ENCODE data around the gene HTR3D. TPM values are rescaled to one million over a fixed set of nuclear protein-coding genes. Genes with fewer than 3 reads are reported as not detected.
"Not testable (repeated sequence)": the region's sequence is repeated elsewhere in the genome, so short reads cannot be mapped to it uniquely, and the experiment has no call there.

Gene HTR3D
- total RNA-seq, 2 donors from 2014 or later: not detected

GRCh38 chr3:184016811-184017671, 14.5 kb upstream of the HTR3D start:
- peak; percentile 63 for DNase-seq
- peak overlapping the region; percentile 63 for H3K27ac ChIP-seq
- H3K27me3 ChIP-seq: no peaks in the 10 kb centered on the region
- no peaks in the 10 kb centered on the region for H3K36me3 ChIP-seq
- H3K9ac ChIP-seq (ENCODE audit: low read depth in 2 of 2, low read length in 2 of 2): peak overlapping the region; percentile 87 to 91
- intact Hi-C loops (cut with DNase I): loop anchor here (2.0 kb wide), 1 partner anchor 112 kb away; no protein-coding TSS in a partner anchor
- H3K4me1 ChIP-seq: peaks cover 3% of the 10 kb centered on the region
- H3K9me3 ChIP-seq: no peaks in the 10 kb centered on the region
- TF ChIP-seq CTCF (IDR thresholded peaks at IDR 0.05): peak; percentile 98
- peak overlapping the region; percentile 98 for H3K4me3 ChIP-seq

GRCh38 chr3:184017672-184018423, 13.7 kb upstream of the HTR3D start, which contains the start of gene ABCC5:
ABCC5 (minus strand) TSS chr3:184017884; CDS start chr3:184014392, 3,492 bp downstream.
- no peaks in the 10 kb centered on the region for H3K27me3 ChIP-seq
- no peaks in the 10 kb centered on the region for H3K9me3 ChIP-seq
- intact Hi-C loops (cut with DNase I): loop anchor here (2.0 kb wide), 1 partner anchor 113 kb away; no protein-coding TSS in a partner anchor
- no peaks in the 10 kb centered on the region for H3K36me3 ChIP-seq
- H3K27ac ChIP-seq: peak within 1 kb of the TSS; percentile 63
- peak; percentile 94 for DNase-seq
- H3K9ac ChIP-seq (ENCODE audit: low read depth in 2 of 2, low read length in 2 of 2): peak within 1 kb of the TSS; percentile 87 to 91
- peak within 1 kb of the TSS; percentile 98 for H3K4me3 ChIP-seq
- TF ChIP-seq CTCF (IDR thresholded peaks at IDR 0.05): peak; percentile 50
- peaks cover 3% of the 10 kb centered on the region for H3K4me1 ChIP-seq

- Histone ChIP-seq H3K9ac (ENCODE audit: low read depth in 2 of 2, low read length in 2 of 2) (peak overlapping the region; percentile 87 to 91), H3K4me1 (peaks cover 3% of the 10 kb centered on the region), H3K4me3 (peak overlapping the region; percentile 98), H3K27me3 (no peaks in the 10 kb centered on the region), H3K9me3 (no peaks in the 10 kb centered on the region), H3K36me3 (no peaks in the 10 kb centered on the region), H3K27ac (peak overlapping the region; percentile 63)
- TF ChIP-seq CTCF (IDR thresholded peaks at IDR 0.05): no peak
- intact Hi-C loops (cut with DNase I): no loop called here
- no peak for DNase-seq
These were observed 13.0 kb upstream of the HTR3D start for GRCh38 chr3:184018424-184018973.

GRCh38 chr3:184022323-184022722, 9.2 kb upstream of the HTR3D start:
- Histone ChIP-seq H3K27me3 (no peaks in the 10 kb centered on the region), H3K9me3 (no peaks in the 10 kb centered on the region), H3K4me1 (no peaks in the 10 kb centered on the region), H3K36me3 (no peaks in the 10 kb centered on the region), H3K9ac (ENCODE audit: low read depth in 2 of 2, low read length in 2 of 2) (no peak overlapping the region), H3K27ac (no peak overlapping the region), H3K4me3 (no peak overlapping the region)
- intact Hi-C loops (cut with DNase I): no loop called here
- TF ChIP-seq CTCF (IDR thresholded peaks at IDR 0.05): no peak
- DNase-seq: no peak

- intact Hi-C loops (cut with DNase I); H3K9ac ChIP-seq (ENCODE audit: low read depth in 2 of 2, low read length in 2 of 2): not testable (repeated sequence)
These were observed 6.3 kb upstream of the HTR3D start for GRCh38 chr3:184025256-184025655.

GRCh38 chr3:184028275-184028890, 3.2 kb upstream of the HTR3D start:
- H3K4me3 ChIP-seq; H3K9me3 ChIP-seq; H3K36me3 ChIP-seq; intact Hi-C loops (cut with DNase I); H3K9ac ChIP-seq (ENCODE audit: low read depth in 2 of 2, low read length in 2 of 2); DNase-seq; H3K27ac ChIP-seq; H3K4me1 ChIP-seq; H3K27me3 ChIP-seq: not testable (repeated sequence)

More at GRCh38 chr3:184025256-184025655, 6.3 kb upstream of the HTR3D start:
- not testable (repeated sequence) for H3K36me3 ChIP-seq, H3K27me3 ChIP-seq, H3K27ac ChIP-seq, H3K4me1 ChIP-seq, DNase-seq, H3K4me3 ChIP-seq, H3K9me3 ChIP-seq

Data from colonic mucosa (tissue), 4 donors.